ENCODE data around the gene DBNL. TPM values are rescaled to one million over a fixed set of nuclear protein-coding genes. Genes with fewer than 3 reads are reported as not detected.

DBNL gene
- total RNA-seq, 2 experiments from 2014 or later, result 148 to 153 TPM

Small RNA genes within 50 kb of the gene (microRNA-seq; reads per million reads assigned to microRNA genes)
- gene MIR6837 (2.1 reads per million), gene MIR6838 (not detected)

Other genes starting within 250 kb of the DBNL start
- gene MRPS24, start 175.2 kb upstream of the DBNL start, total RNA-seq, result 10 to 100 TPM; 75.3 to 96.2 TPM
- gene URGCP, start 138.1 kb upstream of the DBNL start, total RNA-seq, result 10 to 100 TPM; 24.3 to 26.4 TPM
- gene UBE2D4, start 118.3 kb upstream of the DBNL start, total RNA-seq, result 1 to 10 TPM; 7.2 to 7.6 TPM
- gene SPDYE1, start 46.8 kb upstream of the DBNL start, total RNA-seq, result under 1 TPM in 1 of 2 experiments, not detected in 1; 0.20 TPM
- under 1 TPM in 1 of 2 experiments, not detected in 1; 0.58 TPM for gene PGAM2, start 20.9 kb downstream of the DBNL start, total RNA-seq
- gene POLM, start 37.8 kb downstream of the DBNL start, total RNA-seq, result 10 to 100 TPM; 41.8 to 41.9 TPM
- gene AEBP1, start 59.6 kb downstream of the DBNL start, total RNA-seq, result 1 to 10 TPM; 4.0 to 6.6 TPM
- gene POLD2, start 78.8 kb downstream of the DBNL start, total RNA-seq, result 100 to 1,000 TPM; 130 to 158 TPM
- not detected for gene MYL7, start 96.6 kb downstream of the DBNL start, total RNA-seq
- under 1 TPM in 1 of 2 experiments, not detected in 1; 0.23 TPM for gene GCK, start 144.7 kb downstream of the DBNL start, total RNA-seq
- 10 to 100 TPM; 57.9 to 68.3 TPM for gene YKT6, start 156.3 kb downstream of the DBNL start, total RNA-seq